NB4 (cell line): ENCODE data around the gene ZNF592.

ENCODE experiments used
- DNase-seq: peaks from one replicate; pipeline ENCODE4 v3.0.0; 2010; ENCODE audit warnings: low read depth
- H3K4me3 ChIP-seq: one replicate; pipeline ENCODE4 v1.5.1; 2011; ENCODE audit warnings: mild to moderate bottlenecking, low read depth, low read length, moderate library complexity
- MYC ChIP-seq: IDR thresholded peaks from 2 replicates; pipeline ENCODE4 v1.6.1; 2011; ENCODE audit warnings: low read depth, low read length
- POLR2A ChIP-seq: IDR thresholded peaks from 2 replicates; pipeline ENCODE4 v1.6.1; 2011; ENCODE audit warnings: mild to moderate bottlenecking; ENCODE audit not compliant: insufficient read length; ENCODE audit errors: extremely low read depth
- TF ChIP-seq, protein P1 (sequence below): IDR thresholded peaks from 2 replicates; pipeline ENCODE4 v1.6.1; 2011; ENCODE audit warnings: low read depth, low read length
- TF ChIP-seq, protein P2 (sequence below): IDR thresholded peaks from one replicate; pipeline ENCODE4 v1.5.1; 2012; ENCODE audit warnings: low read depth, low read length

The ZNF592 gene

DNA sequence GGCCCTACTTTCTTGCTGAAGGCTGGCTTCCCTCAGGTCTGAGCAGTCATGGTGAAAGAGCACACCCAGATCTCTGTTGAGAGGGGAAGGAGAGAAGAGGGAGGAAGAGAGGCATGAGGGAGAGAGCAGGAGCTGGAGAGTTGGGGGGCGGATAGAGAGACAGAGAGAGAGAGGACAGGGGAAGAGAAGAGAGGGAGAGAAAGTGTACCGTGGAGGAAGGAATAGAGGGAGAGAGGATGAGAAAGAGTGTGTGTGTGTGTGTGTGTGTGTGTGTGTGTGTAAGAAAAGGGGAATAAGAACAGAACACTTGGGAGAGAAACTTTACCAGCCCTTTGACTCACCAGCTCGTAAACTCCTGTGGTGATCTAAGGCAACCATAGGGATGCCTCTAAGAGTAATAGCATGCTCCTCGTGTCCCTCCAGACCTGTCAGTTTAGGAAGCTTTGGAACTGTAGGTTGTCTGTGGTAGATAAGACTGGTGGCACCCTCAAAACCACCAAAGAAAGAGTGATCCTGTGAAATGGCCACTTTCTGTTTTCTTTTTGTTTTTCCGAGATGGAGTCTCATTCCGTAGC lies 18.2 kb downstream of the ZNF592 start:
- DNase-seq, result peak; percentile 95
- TF ChIP-seq MYC (no peak), POLR2A (no peak)
- TF ChIP-seq, protein P1, sequence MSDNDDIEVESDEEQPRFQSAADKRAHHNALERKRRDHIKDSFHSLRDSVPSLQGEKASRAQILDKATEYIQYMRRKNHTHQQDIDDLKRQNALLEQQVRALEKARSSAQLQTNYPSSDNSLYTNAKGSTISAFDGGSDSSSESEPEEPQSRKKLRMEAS, result peak; percentile 37; the same call in 1 of the 2 replicates
- TF ChIP-seq, protein P2, sequence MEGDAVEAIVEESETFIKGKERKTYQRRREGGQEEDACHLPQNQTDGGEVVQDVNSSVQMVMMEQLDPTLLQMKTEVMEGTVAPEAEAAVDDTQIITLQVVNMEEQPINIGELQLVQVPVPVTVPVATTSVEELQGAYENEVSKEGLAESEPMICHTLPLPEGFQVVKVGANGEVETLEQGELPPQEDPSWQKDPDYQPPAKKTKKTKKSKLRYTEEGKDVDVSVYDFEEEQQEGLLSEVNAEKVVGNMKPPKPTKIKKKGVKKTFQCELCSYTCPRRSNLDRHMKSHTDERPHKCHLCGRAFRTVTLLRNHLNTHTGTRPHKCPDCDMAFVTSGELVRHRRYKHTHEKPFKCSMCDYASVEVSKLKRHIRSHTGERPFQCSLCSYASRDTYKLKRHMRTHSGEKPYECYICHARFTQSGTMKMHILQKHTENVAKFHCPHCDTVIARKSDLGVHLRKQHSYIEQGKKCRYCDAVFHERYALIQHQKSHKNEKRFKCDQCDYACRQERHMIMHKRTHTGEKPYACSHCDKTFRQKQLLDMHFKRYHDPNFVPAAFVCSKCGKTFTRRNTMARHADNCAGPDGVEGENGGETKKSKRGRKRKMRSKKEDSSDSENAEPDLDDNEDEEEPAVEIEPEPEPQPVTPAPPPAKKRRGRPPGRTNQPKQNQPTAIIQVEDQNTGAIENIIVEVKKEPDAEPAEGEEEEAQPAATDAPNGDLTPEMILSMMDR, result no peak
- no peak overlapping the region for H3K4me3 ChIP-seq

DNA sequence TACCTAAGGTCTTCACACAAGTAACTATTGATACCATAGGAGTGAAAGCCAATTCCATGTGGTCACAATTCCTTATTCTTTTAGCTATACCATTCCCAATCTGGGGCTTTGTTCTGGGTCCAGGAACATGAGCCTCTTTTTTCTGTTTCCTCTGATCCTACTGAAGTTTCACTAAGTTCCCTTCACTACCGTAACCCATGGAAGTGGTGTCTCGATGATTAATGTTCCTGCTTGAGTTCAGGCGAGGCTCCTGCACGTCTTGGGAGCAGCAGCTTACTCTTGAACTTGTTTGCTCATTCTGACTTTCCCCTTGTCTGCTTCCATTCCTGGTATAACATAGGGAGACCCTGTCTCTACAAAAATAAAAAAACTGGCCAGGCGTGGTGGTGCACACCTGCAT lies 23.6 kb downstream of the ZNF592 start:
- TF ChIP-seq MYC, result no peak
- TF ChIP-seq, protein P2, result no peak
- no peak for TF ChIP-seq POLR2A
- TF ChIP-seq, protein P1, result no peak
- DNase-seq, result peak; percentile 59
- no peak overlapping the region for H3K4me3 ChIP-seq

DNA sequence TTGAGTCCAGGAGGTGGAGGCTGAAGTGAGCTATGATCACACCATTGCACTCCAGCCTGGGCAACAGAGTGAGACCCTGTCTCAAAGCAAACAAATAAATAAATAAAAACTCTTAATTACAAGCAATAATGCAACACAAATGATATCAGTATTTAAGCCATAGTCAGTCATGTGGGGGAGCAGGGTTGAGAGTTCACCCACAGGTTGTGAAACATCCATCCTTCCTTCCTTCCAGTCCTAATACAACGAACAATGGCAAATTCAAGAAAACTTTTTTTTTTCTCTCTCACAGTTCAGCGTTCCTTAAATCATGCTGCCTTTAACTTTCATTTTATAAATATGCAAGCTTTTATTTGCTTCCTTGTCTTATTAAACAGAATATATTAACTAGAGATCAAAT lies 24.1 kb downstream of the ZNF592 start:
- TF ChIP-seq, protein P2, result no peak
- TF ChIP-seq POLR2A, result no peak
- peak; percentile 36; the same call in 1 of the 2 replicates for TF ChIP-seq MYC
- TF ChIP-seq, protein P1, result no peak
- DNase-seq, result peak; percentile 81
- peak overlapping the region; percentile 4 for H3K4me3 ChIP-seq

DNA sequence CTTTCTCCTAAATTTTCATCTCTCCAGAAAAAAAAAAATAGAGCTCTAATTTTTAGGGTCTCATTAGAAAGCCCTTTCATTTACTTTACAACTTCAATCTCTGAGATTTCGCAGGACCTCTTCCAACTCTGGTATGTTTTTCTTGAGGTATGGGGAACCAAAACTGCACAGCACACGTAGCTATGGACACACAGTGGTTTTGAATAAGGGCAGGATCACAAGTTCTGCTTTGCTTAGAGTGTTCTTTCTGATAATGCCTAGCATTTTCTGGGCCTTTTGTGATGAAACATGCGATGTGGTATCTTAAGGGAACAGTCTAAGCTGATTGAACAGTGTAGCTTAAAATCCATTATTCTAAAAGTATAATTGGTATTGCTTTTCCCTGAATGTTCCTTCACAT lies 25.3 kb downstream of the ZNF592 start:
- H3K4me3 ChIP-seq, result no peak overlapping the region
- DNase-seq, result peak; percentile 61
- TF ChIP-seq, protein P1, result no peak
- TF ChIP-seq, protein P2, result no peak
- TF ChIP-seq MYC, result no peak
- no peak for TF ChIP-seq POLR2A

DNA sequence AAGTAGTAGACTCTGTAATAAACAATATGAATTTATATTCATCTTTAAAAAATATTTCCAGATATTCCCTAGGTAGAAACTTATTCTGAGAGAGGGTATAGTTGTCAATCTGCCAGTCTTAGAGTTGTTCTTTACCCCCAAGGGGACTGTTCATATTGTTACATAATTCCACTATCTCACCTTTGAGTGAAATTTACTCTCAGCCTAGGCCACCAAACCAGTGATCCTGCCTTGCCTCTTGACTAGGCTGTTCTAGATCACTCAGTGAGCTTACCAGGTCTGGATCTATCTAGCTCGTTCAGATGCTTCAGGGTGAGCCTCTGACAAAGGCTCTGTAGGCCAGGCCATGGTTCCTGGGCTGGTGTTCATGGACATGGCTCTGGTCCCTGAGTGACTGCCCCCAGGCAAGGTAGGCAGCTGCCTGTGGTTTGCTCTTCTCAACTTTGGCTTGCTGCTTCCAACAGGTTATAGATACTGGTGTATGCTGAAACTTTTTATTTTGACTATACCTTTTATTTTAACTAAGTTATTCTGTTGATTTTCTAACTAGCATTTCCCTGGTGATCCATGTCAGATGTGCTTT lies 27.6 kb downstream of the ZNF592 start:
- TF ChIP-seq POLR2A, result no peak
- TF ChIP-seq, protein P2, result no peak
- TF ChIP-seq MYC, result no peak
- TF ChIP-seq, protein P1, result no peak
- no peak for DNase-seq
- no peak overlapping the region for H3K4me3 ChIP-seq
